GM19397 (cell line): ENCODE data around the gene DDX39B.
"Not testable (repeated sequence)": the region's sequence is repeated elsewhere in the genome, so short reads cannot be mapped to it uniquely, and the experiment has no call there.

Experiments
- ATAC-seq: cut with Tn5 transposase; IDR thresholded peaks from one replicate; pipeline ENCODE4 v1.9.1; 2021; ENCODE audit warnings: mild to moderate bottlenecking, moderate library complexity; ENCODE audit not compliant: unreplicated experiment

Gene DDX39B

GRCh38 chr6:31575952-31576685 lies 34.3 kb upstream of the DDX39B start:
- no peak for ATAC-seq

- no peak for ATAC-seq
Observed at GRCh38 chr6:31575335-31575901, 33.6 kb upstream of the DDX39B start, which contains the start of gene TNF. Gene TNF, plus strand, starts transcription at chr6:31575565. Its CDS starts 177 bp downstream, at chr6:31575742.

- ATAC-seq = no peak
Observed at GRCh38 chr6:31574106-31575061, 32.6 kb upstream of the DDX39B start.

GRCh38 chr6:31573239-31574105 lies 31.7 kb upstream of the DDX39B start:
- no peak for ATAC-seq

GRCh38 chr6:31572041-31572911 lies 30.5 kb upstream of the DDX39B start, which contains the start of gene LTA:
Gene LTA, plus strand, starts transcription at chr6:31572289. Its CDS starts 454 bp downstream, at chr6:31572743.
- ATAC-seq = peak; percentile 42

- no peak for ATAC-seq
Observed at GRCh38 chr6:31569861-31570536, 28.2 kb upstream of the DDX39B start.

GRCh38 chr6:31568537-31568961 lies 26.7 kb upstream of the DDX39B start:
- peak; percentile 46 for ATAC-seq

- no peak for ATAC-seq
Observed at GRCh38 chr6:31567531-31568370, 25.9 kb upstream of the DDX39B start.

GRCh38 chr6:31560697-31561058 lies 18.9 kb upstream of the DDX39B start:
- no peak for ATAC-seq

GRCh38 chr6:31559958-31560696 lies 18.3 kb upstream of the DDX39B start:
- ATAC-seq = peak; percentile 72

- ATAC-seq = no peak
Observed at GRCh38 chr6:31559606-31559957, 17.8 kb upstream of the DDX39B start.

GRCh38 chr6:31558631-31559500 lies 17.1 kb upstream of the DDX39B start:
- no peak for ATAC-seq

- ATAC-seq = no peak
Observed at GRCh38 chr6:31558318-31558625, 16.5 kb upstream of the DDX39B start.

GRCh38 chr6:31557443-31558317 lies 15.9 kb upstream of the DDX39B start:
- no peak for ATAC-seq

- no peak for ATAC-seq
Observed at GRCh38 chr6:31556307-31556706, 14.5 kb upstream of the DDX39B start.

GRCh38 chr6:31551371-31551770 lies 9.6 kb upstream of the DDX39B start:
- ATAC-seq = not testable (repeated sequence)
